Measurements from ENCODE around the gene GGTLC2. TPM values are rescaled to one million over a fixed set of nuclear protein-coding genes. Genes with fewer than 3 reads are reported as not detected.
"Not testable (repeated sequence)": the region's sequence is repeated elsewhere in the genome, so short reads cannot be mapped to it uniquely, and the experiment has no call there.

Gene GGTLC2
- total and polyA plus RNA-seq, 8 donors, result not detected

DNA sequence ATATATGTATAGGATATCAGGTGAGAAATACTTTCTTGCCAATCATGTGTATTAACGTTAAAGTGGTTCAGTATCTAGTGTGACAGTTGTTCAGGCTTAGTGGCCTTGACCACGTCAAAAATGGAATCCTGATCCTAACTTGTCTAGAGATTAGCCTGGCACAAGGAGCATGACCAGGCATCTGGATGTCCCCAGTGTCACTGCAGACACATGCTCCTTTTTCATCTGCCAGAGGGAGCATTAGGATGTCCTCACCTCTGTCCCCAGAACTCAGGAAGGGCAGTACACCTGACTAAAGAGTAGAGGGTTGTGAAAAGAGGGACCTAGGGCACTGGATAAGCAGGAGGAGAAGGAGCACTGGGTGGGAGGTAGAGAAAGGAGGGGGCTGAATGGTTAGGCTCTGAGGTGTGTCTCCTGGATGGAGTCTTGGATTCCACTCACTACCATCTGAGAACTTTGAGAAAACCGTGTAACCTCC lies 40.9 kb upstream of the GGTLC2 start:
- no peak for DNase-seq
- H3K36me3 ChIP-seq, result no peaks in the 10 kb centered on the region
- H3K4me1 ChIP-seq, result no peaks in the 10 kb centered on the region
- intact Hi-C loops (cut with DNase I; ENCODE audit: low total_unique reads), result no loop called here
- TF ChIP-seq POLR2A (IDR thresholded peaks at IDR 0.05) (no peak), EP300 (IDR thresholded peaks at IDR 0.05) (no peak), POLR2AphosphoS5 (IDR thresholded peaks at IDR 0.05) (no peak)
- TF ChIP-seq, protein P1, sequence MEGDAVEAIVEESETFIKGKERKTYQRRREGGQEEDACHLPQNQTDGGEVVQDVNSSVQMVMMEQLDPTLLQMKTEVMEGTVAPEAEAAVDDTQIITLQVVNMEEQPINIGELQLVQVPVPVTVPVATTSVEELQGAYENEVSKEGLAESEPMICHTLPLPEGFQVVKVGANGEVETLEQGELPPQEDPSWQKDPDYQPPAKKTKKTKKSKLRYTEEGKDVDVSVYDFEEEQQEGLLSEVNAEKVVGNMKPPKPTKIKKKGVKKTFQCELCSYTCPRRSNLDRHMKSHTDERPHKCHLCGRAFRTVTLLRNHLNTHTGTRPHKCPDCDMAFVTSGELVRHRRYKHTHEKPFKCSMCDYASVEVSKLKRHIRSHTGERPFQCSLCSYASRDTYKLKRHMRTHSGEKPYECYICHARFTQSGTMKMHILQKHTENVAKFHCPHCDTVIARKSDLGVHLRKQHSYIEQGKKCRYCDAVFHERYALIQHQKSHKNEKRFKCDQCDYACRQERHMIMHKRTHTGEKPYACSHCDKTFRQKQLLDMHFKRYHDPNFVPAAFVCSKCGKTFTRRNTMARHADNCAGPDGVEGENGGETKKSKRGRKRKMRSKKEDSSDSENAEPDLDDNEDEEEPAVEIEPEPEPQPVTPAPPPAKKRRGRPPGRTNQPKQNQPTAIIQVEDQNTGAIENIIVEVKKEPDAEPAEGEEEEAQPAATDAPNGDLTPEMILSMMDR (IDR thresholded peaks at IDR 0.05), result no peak
- H3K27ac ChIP-seq, result no peak overlapping the region
- WGBS, 5 donors, result 70 to 82% (median 80%) methylated on average over 3 of the region's 3 CpGs
- no peaks in the 10 kb centered on the region for H3K27me3 ChIP-seq
- peaks cover 0 to 11% (median 7%) of the 10 kb centered on the region in 4 donors for H3K9me3 ChIP-seq
- no peak overlapping the region for H3K4me3 ChIP-seq

DNA sequence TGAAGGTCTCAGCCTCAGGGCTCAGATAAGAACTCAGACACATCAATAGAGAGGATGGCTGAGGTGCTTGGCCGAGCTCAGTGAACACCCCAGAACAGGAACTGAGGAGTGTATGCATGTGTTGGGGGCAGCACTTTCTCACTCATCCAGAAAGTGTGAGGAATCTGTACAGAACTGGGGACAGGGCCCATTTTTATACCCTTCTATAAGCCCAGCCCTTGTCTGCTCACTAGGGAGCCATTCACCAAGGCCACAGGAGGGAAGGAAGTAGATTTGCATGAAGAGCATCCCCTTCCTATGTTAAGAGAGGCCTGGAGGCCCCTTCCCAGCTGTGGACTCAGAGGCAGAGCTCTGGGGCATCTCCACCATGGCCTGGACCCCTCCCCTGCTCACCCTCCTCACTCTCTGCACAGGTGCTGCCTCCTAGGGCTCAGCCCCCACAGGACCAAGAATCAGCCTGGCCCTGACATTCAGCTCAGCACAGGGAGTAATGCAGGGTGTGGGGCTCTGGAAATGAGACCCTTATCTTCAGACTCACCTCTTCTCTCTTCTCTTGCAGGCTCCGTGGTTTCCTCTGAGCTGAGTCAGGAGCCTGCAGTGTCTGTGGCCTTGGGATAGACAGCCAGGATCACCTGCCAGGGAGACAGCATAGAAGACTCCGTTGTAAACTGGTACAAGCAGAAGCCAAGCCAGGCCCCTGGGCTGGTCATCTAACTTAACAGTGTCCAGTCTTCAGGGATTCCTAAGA lies 39.9 kb upstream of the GGTLC2 start:
- 66 to 89% (median 73%) methylated on average over 3 of the region's 3 CpGs for WGBS, 5 donors
- H3K4me3 ChIP-seq, result no peak overlapping the region
- no peaks in the 10 kb centered on the region for H3K27me3 ChIP-seq
- H3K4me1 ChIP-seq, result no peaks in the 10 kb centered on the region
- TF ChIP-seq POLR2A (IDR thresholded peaks at IDR 0.05) (no peak), POLR2AphosphoS5 (IDR thresholded peaks at IDR 0.05) (no peak), EP300 (IDR thresholded peaks at IDR 0.05) (no peak)
- TF ChIP-seq, protein P1 (IDR thresholded peaks at IDR 0.05), result no peak
- no peak overlapping the region for H3K27ac ChIP-seq
- no peaks in the 10 kb centered on the region for H3K36me3 ChIP-seq
- peaks cover 0 to 11% (median 7%) of the 10 kb centered on the region in 4 donors for H3K9me3 ChIP-seq
- DNase-seq, result no peak
- intact Hi-C loops (cut with DNase I; ENCODE audit: low total_unique reads), result no loop called here

DNA sequence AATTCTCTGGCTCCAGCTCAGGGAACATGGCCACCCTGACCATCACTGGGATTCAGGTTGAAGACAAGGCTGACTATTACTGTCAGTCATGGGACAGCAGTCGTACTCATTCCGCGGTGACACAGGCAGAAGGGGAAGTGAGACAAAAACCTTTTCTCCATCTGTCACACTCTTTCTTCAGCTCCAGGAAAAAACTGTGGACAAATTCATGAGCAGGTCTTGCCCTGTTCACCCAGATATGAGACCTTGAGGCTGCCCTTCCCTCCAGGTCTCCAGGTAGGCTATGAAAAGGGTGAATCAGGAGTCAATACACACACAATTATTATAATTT lies 39.4 kb upstream of the GGTLC2 start:
- Histone ChIP-seq H3K27ac (no peak overlapping the region), H3K4me3 (no peak overlapping the region), H3K27me3 (no peaks in the 10 kb centered on the region), H3K9me3 (peaks cover 0 to 11% (median 7%) of the 10 kb centered on the region in 4 donors), H3K4me1 (no peaks in the 10 kb centered on the region), H3K36me3 (no peaks in the 10 kb centered on the region)
- DNase-seq, result no peak
- WGBS, 5 donors, result 57 to 88% (median 85%) methylated on average over 3 of the region's 3 CpGs
- TF ChIP-seq POLR2A (IDR thresholded peaks at IDR 0.05), result no peak
- TF ChIP-seq POLR2AphosphoS5 (IDR thresholded peaks at IDR 0.05), result no peak
- no peak for TF ChIP-seq EP300 (IDR thresholded peaks at IDR 0.05)
- TF ChIP-seq, protein P1 (IDR thresholded peaks at IDR 0.05), result no peak
- intact Hi-C loops (cut with DNase I; ENCODE audit: low total_unique reads), result no loop called here

DNA sequence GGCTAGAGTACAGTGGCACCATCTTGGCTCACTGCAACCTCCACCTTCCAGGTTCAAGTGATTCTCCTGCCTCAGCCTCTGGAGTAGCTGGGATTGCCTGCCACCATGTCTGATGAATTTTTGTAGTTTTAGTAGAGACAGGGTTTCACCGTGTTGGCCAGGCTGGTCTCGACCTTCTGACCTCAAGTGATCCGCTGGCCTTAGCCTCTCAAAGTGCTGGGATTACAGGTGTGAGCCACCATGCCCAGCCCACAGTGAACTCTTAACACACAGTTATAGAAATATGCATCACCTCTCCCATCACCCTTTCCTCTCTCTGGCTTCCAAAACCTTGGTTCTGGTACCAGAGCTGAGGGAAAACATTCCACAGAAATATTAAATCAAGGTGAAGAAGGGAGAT lies 36.4 kb upstream of the GGTLC2 start:
- H3K27me3 ChIP-seq; intact Hi-C loops (cut with DNase I; ENCODE audit: low total_unique reads): not testable (repeated sequence)

DNA sequence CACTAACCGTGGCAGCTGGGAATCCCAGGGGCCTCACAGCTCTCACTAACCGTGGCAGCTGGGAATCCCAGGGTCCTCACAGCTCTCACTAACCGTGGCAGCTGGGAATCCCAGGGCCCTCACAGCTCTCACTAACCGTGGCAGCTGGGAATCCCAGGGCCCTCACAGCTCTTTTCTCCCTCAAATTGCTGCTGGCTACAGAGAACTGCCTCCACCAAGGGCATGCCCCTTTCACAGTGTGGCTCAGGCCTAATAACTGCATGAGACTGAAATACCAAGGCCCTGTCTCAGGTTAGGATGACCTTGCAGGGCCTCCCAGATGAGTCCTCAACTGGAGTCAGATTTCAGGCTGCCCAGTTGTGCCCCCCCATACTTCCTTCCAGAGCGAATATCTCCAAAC lies 35.1 kb upstream of the GGTLC2 start:
- Histone ChIP-seq H3K4me3 (no peak overlapping the region), H3K9me3 (peaks cover 0 to 11% (median 7%) of the 10 kb centered on the region in 4 donors), H3K27me3 (no peaks in the 10 kb centered on the region), H3K36me3 (no peaks in the 10 kb centered on the region), H3K27ac (no peak overlapping the region), H3K4me1 (no peaks in the 10 kb centered on the region)
- 49 to 68% (median 62%) methylated on average over 5 of the region's 5 CpGs for WGBS, 5 donors
- no peak for TF ChIP-seq POLR2A (IDR thresholded peaks at IDR 0.05)
- TF ChIP-seq, protein P1 (IDR thresholded peaks at IDR 0.05), result no peak
- no peak for TF ChIP-seq EP300 (IDR thresholded peaks at IDR 0.05)
- TF ChIP-seq POLR2AphosphoS5 (IDR thresholded peaks at IDR 0.05), result no peak
- intact Hi-C loops (cut with DNase I; ENCODE audit: low total_unique reads), result no loop called here
- DNase-seq, result no peak

More for the DNA sequence above, 36.4 kb upstream of the GGTLC2 start:
- DNase-seq, H3K4me3 ChIP-seq, H3K36me3 ChIP-seq, H3K27ac ChIP-seq, H3K4me1 ChIP-seq: not testable (repeated sequence)
- H3K9me3 ChIP-seq, result peaks cover 0 to 11% (median 7%) of the 10 kb centered on the region in 4 donors
- WGBS, 5 donors, result 84 to 100% (median 90%) methylated on average over 3 of the region's 3 CpGs

Data from stomach (tissue), 9 donors.